Upper lobe of left lung (tissue), 4 donors: ENCODE measurements around the gene SLC22A1.

Source experiments
- CTCF ChIP-seq, 6 experiments: fragments of 450-650 bp in 4 of 6; fragments of 200-600 bp in 2 of 6; sonication (generic) in 2 of 6; IDR thresholded peaks; one replicate each; pipeline ENCODE4 v1.5.1; 2016 to 2019; ENCODE audit warnings: antibody characterized with exemption in 6 of 6
- POLR2AphosphoS5 ChIP-seq, 2 donors: sonication (generic); formaldehyde crosslinking; IDR thresholded peaks; one replicate each; pipeline ENCODE4 v1.5.1; 2017; ENCODE audit warnings: antibody characterized with exemption in 2 of 2

GRCh38 chr6:160117137-160117536 lies 4.5 kb upstream of the SLC22A1 start:
- TF ChIP-seq CTCF (IDR thresholded peaks at IDR 0.05) (no peak), POLR2AphosphoS5 (IDR thresholded peaks at IDR 0.05) (no peak)
